HEK293 (cell line): ENCODE measurements around the gene RPL36A.

Experiments used
- CTCF ChIA-PET: fragments of 350-600 bp; formaldehyde crosslinking; extraction: SDS; loops from one replicate; lab custom pipeline; 2021; ENCODE audit warnings: antibody characterized with exemption; lab: Yijun Ruan, JAX
- POLR2A ChIA-PET: fragments of 300-600 bp; formaldehyde crosslinking; extraction: SDS; loops from one replicate; lab custom pipeline; 2020; ENCODE audit warnings: antibody characterized with exemption, inconsistent platforms; lab: Yijun Ruan, JAX
- H3K27ac ChIP-seq: fragments of 200-500 bp; sonication (Bioruptor generic); 2 replicates; pipeline ENCODE4 v1.5.1; 2014; ENCODE audit warnings: low read depth, low read length, control low read depth, inconsistent platforms; ENCODE audit errors: extremely low read depth
- H3K36me3 ChIP-seq, 2 experiments: fragments of 200-500 bp in 1 of 2; sonication (Bioruptor generic) in 1 of 2; 1 replicate in 1 of 2; 2 replicates in 1 of 2; pipeline ENCODE4 v1.5.1; 2014 to 2017; ENCODE audit warnings: inconsistent platforms in 2 of 2, low read length in 2 of 2; ENCODE audit not compliant: control insufficient read depth in 2 of 2, insufficient read depth in 1 of 2
- H3K4me1 ChIP-seq: fragments of 200-500 bp; sonication (Bioruptor generic); 2 replicates; pipeline ENCODE4 v1.5.1; 2014; ENCODE audit warnings: mild to moderate bottlenecking, low read length, inconsistent platforms; ENCODE audit not compliant: control insufficient read depth, insufficient read depth
- H3K4me3 ChIP-seq: 2 replicates; pipeline ENCODE4 v1.5.1; 2011; ENCODE audit warnings: low read depth, mild to moderate bottlenecking, control low read depth, low read length, moderate library complexity
- H3K9me3 ChIP-seq: fragments of 200-500 bp; sonication (Bioruptor generic); 2 replicates; pipeline ENCODE4 v1.5.1; 2014; ENCODE audit warnings: low read depth, low read length, inconsistent platforms; ENCODE audit not compliant: control insufficient read depth, insufficient read depth
- EGR2 ChIP-seq: fragments of 450-650 bp; formaldehyde crosslinking; IDR thresholded peaks from 2 replicates; pipeline ENCODE4 v1.5.1; 2016; ENCODE audit warnings: low read depth, missing biosample characterization, missing genetic modification characterization
- IKZF3 ChIP-seq: fragments of 450-650 bp; IDR thresholded peaks from 2 replicates; pipeline ENCODE4 v1.5.0; 2018; ENCODE audit warnings: missing biosample characterization, mild to moderate bottlenecking, missing genetic modification characterization, moderate library complexity
- INSM2 ChIP-seq: fragments of 450-650 bp; formaldehyde crosslinking; IDR thresholded peaks from 2 replicates; pipeline ENCODE4 v1.5.1; 2016; ENCODE audit warnings: missing biosample characterization, missing genetic modification characterization
- KLF17 ChIP-seq: fragments of 450-650 bp; formaldehyde crosslinking; IDR thresholded peaks from 2 replicates; pipeline ENCODE4 v1.5.1; 2016; ENCODE audit warnings: missing biosample characterization, missing genetic modification characterization
- OSR2 ChIP-seq: fragments of 450-650 bp; formaldehyde crosslinking; IDR thresholded peaks from 2 replicates; pipeline ENCODE4 v1.5.1; 2016; ENCODE audit warnings: missing biosample characterization, missing genetic modification characterization
- PRDM6 ChIP-seq: fragments of 450-650 bp; formaldehyde crosslinking; IDR thresholded peaks from 2 replicates; pipeline ENCODE4 v1.5.1; 2017; ENCODE audit warnings: missing biosample characterization, missing genetic modification characterization
- ZBTB1 ChIP-seq: fragments of 450-650 bp; formaldehyde crosslinking; IDR thresholded peaks from 2 replicates; pipeline ENCODE4 v1.5.1; 2016; ENCODE audit warnings: missing biosample characterization, missing genetic modification characterization
- ZBTB48 ChIP-seq: fragments of 450-650 bp; formaldehyde crosslinking; IDR thresholded peaks from 2 replicates; pipeline ENCODE4 v1.5.1; 2016; ENCODE audit warnings: missing biosample characterization, missing genetic modification characterization
- ZFP37 ChIP-seq: fragments of 450-650 bp; formaldehyde crosslinking; IDR thresholded peaks from 2 replicates; pipeline ENCODE4 v1.5.1; 2016; ENCODE audit warnings: missing biosample characterization, missing genetic modification characterization
- ZNF112 ChIP-seq: fragments of 450-650 bp; formaldehyde crosslinking; IDR thresholded peaks from 2 replicates; pipeline ENCODE4 v1.5.0; 2017; ENCODE audit warnings: missing biosample characterization, missing genetic modification characterization
- ZNF146 ChIP-seq: fragments of 450-650 bp; formaldehyde crosslinking; IDR thresholded peaks from 2 replicates; pipeline ENCODE4 v1.5.1; 2016; ENCODE audit warnings: missing biosample characterization, missing genetic modification characterization
- ZNF2 ChIP-seq: fragments of 450-650 bp; formaldehyde crosslinking; IDR thresholded peaks from 2 replicates; pipeline ENCODE4 v1.5.1; 2016; ENCODE audit warnings: missing biosample characterization, missing genetic modification characterization
- ZNF202 ChIP-seq: fragments of 450-650 bp; formaldehyde crosslinking; IDR thresholded peaks from 2 replicates; pipeline ENCODE4 v1.5.1; 2016; ENCODE audit warnings: missing biosample characterization, missing genetic modification characterization, borderline replicate concordance
- ZNF23 ChIP-seq: fragments of 450-650 bp; formaldehyde crosslinking; IDR thresholded peaks from 2 replicates; pipeline ENCODE4 v1.5.1; 2016; ENCODE audit warnings: missing biosample characterization, missing genetic modification characterization, borderline replicate concordance
- ZNF274 ChIP-seq, 2 experiments: fragments of 200-500 bp in 1 of 2; fragments of 450-650 bp in 1 of 2; sonication (Bioruptor generic) in 1 of 2; formaldehyde crosslinking in 1 of 2; IDR thresholded peaks; 2 replicates each; pipeline versions ENCODE4 v1.5.1 to v1.6.1; 2014 to 2016; ENCODE audit warnings: borderline replicate concordance in 1 of 2, inconsistent platforms in 1 of 2, low read length in 1 of 2, missing biosample characterization in 1 of 2, missing genetic modification characterization in 1 of 2
- ZNF335 ChIP-seq: fragments of 450-650 bp; formaldehyde crosslinking; conservative IDR thresholded peaks from 2 replicates; pipeline ENCODE4 v1.5.1; 2016; ENCODE audit warnings: missing biosample characterization, missing genetic modification characterization
- ZNF366 ChIP-seq: fragments of 450-650 bp; formaldehyde crosslinking; conservative IDR thresholded peaks from 2 replicates; pipeline ENCODE4 v1.5.1; 2016; ENCODE audit warnings: missing biosample characterization, missing genetic modification characterization
- ZNF416 ChIP-seq: fragments of 450-650 bp; formaldehyde crosslinking; IDR thresholded peaks from 2 replicates; pipeline ENCODE4 v1.5.1; 2016; ENCODE audit warnings: missing biosample characterization, missing genetic modification characterization
- ZNF48 ChIP-seq: fragments of 450-650 bp; formaldehyde crosslinking; IDR thresholded peaks from 2 replicates; pipeline ENCODE4 v1.5.1; 2016; ENCODE audit warnings: missing biosample characterization, missing genetic modification characterization
- ZNF596 ChIP-seq: fragments of 450-650 bp; IDR thresholded peaks from 2 replicates; pipeline ENCODE4 v1.5.0; 2018; ENCODE audit warnings: missing biosample characterization, mild to moderate bottlenecking, missing genetic modification characterization, moderate library complexity
- ZNF76 ChIP-seq: fragments of 450-650 bp; formaldehyde crosslinking; IDR thresholded peaks from 2 replicates; pipeline ENCODE4; 2016; ENCODE audit warnings: low read depth, missing biosample characterization, missing genetic modification characterization, borderline replicate concordance
- ZNF843 ChIP-seq: fragments of 450-650 bp; formaldehyde crosslinking; IDR thresholded peaks from 2 replicates; pipeline ENCODE4 v1.5.1; 2016; ENCODE audit warnings: missing biosample characterization, missing genetic modification characterization
- ZSCAN23 ChIP-seq: fragments of 450-650 bp; formaldehyde crosslinking; IDR thresholded peaks from 2 replicates; pipeline ENCODE4 v1.5.1; 2016; ENCODE audit warnings: missing biosample characterization, missing genetic modification characterization
- ZSCAN5A ChIP-seq: fragments of 450-650 bp; formaldehyde crosslinking; IDR thresholded peaks from 2 replicates; pipeline ENCODE4 v1.5.1; 2016; ENCODE audit warnings: missing biosample characterization, missing genetic modification characterization
- ZXDB ChIP-seq: fragments of 450-650 bp; formaldehyde crosslinking; IDR thresholded peaks from 2 replicates; pipeline ENCODE4 v1.5.1; 2016; ENCODE audit warnings: missing biosample characterization, missing genetic modification characterization
- TF ChIP-seq, protein P1 (sequence below): fragments of 450-650 bp; IDR thresholded peaks from 2 replicates; pipeline ENCODE4 v1.5.1; 2018; ENCODE audit warnings: missing biosample characterization, mild to moderate bottlenecking, missing genetic modification characterization

The RPL36A gene

GRCh38 chrX:101395789-101396188, 5.0 kb downstream of the RPL36A start (continued):
- TF ChIP-seq, protein P1, sequence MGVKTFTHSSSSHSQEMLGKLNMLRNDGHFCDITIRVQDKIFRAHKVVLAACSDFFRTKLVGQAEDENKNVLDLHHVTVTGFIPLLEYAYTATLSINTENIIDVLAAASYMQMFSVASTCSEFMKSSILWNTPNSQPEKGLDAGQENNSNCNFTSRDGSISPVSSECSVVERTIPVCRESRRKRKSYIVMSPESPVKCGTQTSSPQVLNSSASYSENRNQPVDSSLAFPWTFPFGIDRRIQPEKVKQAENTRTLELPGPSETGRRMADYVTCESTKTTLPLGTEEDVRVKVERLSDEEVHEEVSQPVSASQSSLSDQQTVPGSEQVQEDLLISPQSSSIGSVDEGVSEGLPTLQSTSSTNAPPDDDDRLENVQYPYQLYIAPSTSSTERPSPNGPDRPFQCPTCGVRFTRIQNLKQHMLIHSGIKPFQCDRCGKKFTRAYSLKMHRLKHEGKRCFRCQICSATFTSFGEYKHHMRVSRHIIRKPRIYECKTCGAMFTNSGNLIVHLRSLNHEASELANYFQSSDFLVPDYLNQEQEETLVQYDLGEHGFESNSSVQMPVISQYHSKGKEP: peak; percentile 74; the same call in 1 of the 2 replicates
- TF ChIP-seq ZNF2 (tag by site-specific recombination) (no peak), ZNF76 (tag by site-specific recombination) (no peak), ZNF843 (tag by site-specific recombination) (no peak), ZBTB48 (no peak), ZNF366 (tag by site-specific recombination) (no peak), ZNF146 (tag by site-specific recombination) (peak; percentile 23; the same call in 1 of the 2 replicates), ZNF416 (tag by site-specific recombination) (no peak), ZFP37 (tag by site-specific recombination) (no peak), ZSCAN23 (no peak), ZNF48 (tag by site-specific recombination) (no peak), INSM2 (tag by site-specific recombination) (no peak), ZNF274 (IDR thresholded peaks at IDR 0.05; ENCODE audit: low read length) (no peak), ZNF274 (tag by site-specific recombination; IDR thresholded peaks at IDR 0.05; ENCODE audit: borderline replicate concordance) (no peak), ZBTB1 (tag by site-specific recombination) (no peak), EGR2 (tag by site-specific recombination) (no peak), ZNF23 (tag by site-specific recombination) (no peak), ZNF112 (tag by site-specific recombination) (no peak), ZXDB (tag by site-specific recombination) (no peak), ZSCAN5A (tag by site-specific recombination) (no peak)

DNA sequence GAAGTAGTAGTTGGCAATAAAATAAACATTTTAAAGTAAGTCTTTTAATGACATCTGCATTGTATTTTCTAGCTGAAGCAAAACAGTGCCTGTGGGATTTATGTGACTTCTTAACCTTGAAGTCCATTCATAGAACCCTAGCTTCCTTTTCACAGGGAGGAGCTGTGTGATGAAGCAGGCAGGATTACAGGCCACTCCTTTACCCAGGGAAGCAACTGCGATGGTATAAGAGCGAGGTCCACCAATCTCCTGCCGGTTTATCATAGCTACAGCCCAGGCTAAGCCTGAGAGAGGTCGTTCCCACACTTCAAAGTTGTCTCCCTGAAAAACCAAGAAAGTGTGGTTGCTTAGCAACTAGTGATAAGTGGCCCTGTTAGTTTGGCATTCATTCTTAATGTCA, 7.0 kb downstream of the RPL36A start:
- TF ChIP-seq ZNF335 (peak; percentile 44; the same call in 1 of the 2 replicates), ZNF596 (0 out of 2 replicates have a peak, but pooled peaks have one; percentile 20), OSR2 (tag by site-specific recombination) (peak; percentile 83), ZNF202 (tag by site-specific recombination) (no peak), IKZF3 (tag by site-specific recombination) (0 out of 2 replicates have a peak, but pooled peaks have one; percentile 13), ZNF112 (tag by site-specific recombination) (no peak), PRDM6 (peak; percentile 73), KLF17 (0 out of 2 replicates have a peak, but pooled peaks have one; percentile 36)
- H3K4me3 ChIP-seq: no peak overlapping the region
- H3K36me3 ChIP-seq: peaks cover 68 to 74% of the 10 kb centered on the region in 2 experiments
- ChIA-PET CTCF (interaction anchor here (1.0 to 1.5 kb wide), 2 partner anchors 17 to 20 kb away, joined by 3 read pairs; no protein-coding TSS in a partner anchor), POLR2A (interaction anchor here (0.5 to 1.6 kb wide), 4 partner anchors 8 to 435 kb away, joined by 3 read pairs; no protein-coding TSS in a partner anchor)
- 0 out of 2 replicates have a peak overlapping the region, but pooled peaks have one; percentile 41 for H3K27ac ChIP-seq
- H3K9me3 ChIP-seq: no peaks in the 10 kb centered on the region
- H3K4me1 ChIP-seq: no peaks in the 10 kb centered on the region
